ENCODE data around the gene RSPH1. TPM values are rescaled to one million over a fixed set of nuclear protein-coding genes. Genes with fewer than 3 reads are reported as not detected.

Gene RSPH1
- total and polyA plus RNA-seq, 2 of the 8 experiments (the other 6 are each of a cell fraction or from before 2014, with no cell fraction given): 0.24 TPM; not detected in 1

- no peak for TF ChIP-seq CBX8 (IDR thresholded peaks at IDR 0.05; ENCODE audit: borderline replicate concordance, low read depth, low read length)
- no peak for TF ChIP-seq ASH2L (IDR thresholded peaks at IDR 0.05; ENCODE audit: low read length)
- TF ChIP-seq RXRA (IDR thresholded peaks at IDR 0.05; ENCODE audit: insufficient read depth, low read depth, low read length): no peak
These were observed 59.1 kb downstream of the RSPH1 start (continued) for GRCh38 chr21:42436914-42437313.

Measured in H1 (cell line).